ENCODE measurements around the gene SLC25A39.

DNA sequence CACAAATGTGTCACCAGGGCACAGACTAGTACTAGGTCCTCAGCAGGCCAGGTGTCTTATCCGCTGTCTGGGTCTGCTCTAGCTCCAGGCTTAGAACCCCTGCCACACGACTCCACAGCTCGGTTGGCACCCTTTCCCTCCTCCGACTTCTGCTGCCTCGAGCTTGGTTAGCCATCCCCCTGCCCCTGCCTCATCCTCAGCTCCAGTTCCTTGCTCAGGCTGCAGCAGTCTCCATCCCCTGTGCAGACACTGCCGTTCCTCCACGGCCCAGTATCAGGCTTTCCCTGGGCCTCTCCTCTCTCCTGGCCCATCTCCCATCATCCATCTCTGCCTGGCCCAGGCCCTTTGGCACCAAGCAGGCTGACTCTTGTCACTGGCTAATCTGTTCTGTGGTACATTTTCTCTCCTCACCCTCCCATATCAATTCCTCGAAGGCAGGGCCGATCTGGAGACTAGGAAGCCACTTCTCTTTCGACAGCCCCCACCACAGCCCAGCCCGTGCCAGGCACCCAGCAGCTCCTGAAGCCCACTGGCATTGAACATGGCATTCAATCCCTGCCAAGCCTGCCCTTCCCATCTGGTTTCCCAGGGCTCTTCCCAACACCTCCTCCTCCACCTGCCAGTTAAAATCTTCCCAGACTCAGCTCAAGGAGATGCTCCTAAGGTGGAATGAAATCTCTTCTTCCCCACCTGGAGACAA lies 19.0 kb upstream of the SLC25A39 start:
- no peak for TF ChIP-seq POLR2A (IDR thresholded peaks at IDR 0.05)
- TF ChIP-seq, protein P1, sequence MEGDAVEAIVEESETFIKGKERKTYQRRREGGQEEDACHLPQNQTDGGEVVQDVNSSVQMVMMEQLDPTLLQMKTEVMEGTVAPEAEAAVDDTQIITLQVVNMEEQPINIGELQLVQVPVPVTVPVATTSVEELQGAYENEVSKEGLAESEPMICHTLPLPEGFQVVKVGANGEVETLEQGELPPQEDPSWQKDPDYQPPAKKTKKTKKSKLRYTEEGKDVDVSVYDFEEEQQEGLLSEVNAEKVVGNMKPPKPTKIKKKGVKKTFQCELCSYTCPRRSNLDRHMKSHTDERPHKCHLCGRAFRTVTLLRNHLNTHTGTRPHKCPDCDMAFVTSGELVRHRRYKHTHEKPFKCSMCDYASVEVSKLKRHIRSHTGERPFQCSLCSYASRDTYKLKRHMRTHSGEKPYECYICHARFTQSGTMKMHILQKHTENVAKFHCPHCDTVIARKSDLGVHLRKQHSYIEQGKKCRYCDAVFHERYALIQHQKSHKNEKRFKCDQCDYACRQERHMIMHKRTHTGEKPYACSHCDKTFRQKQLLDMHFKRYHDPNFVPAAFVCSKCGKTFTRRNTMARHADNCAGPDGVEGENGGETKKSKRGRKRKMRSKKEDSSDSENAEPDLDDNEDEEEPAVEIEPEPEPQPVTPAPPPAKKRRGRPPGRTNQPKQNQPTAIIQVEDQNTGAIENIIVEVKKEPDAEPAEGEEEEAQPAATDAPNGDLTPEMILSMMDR (IDR thresholded peaks at IDR 0.05): no peak

Data from adrenal gland (tissue), 5 donors.